ENCODE measurements around the gene THSD7B. TPM values are rescaled to one million over a fixed set of nuclear protein-coding genes. Genes with fewer than 3 reads are reported as not detected.

THSD7B gene
- total and polyA plus RNA-seq, 2 of the 13 experiments (the other 11 are each of a cell fraction or from before 2014, with no cell fraction given), result 0.02 TPM; not detected in 1

GRCh38 chr2:137117385-137117784, 352.0 kb downstream of the THSD7B start:
- ChIA-PET CTCF (ENCODE audit: low intra/inter-chr PET ratio, low total read pairs) (no interaction called here), POLR2A (no interaction called here)
- ATAC-seq (peak; percentile 80), FAIRE-seq (no peak), DNase-seq (ENCODE audit: low spot score) (peak; percentile 38)
- BruUV-seq (replicated peaks), result no TSS peak
- H3K27ac ChIP-seq (ENCODE audit: extremely low read length, insufficient read depth, low read length), result no peak overlapping the region
- H4K20me1 ChIP-seq (ENCODE audit: insufficient read depth, low read length), result no peaks in the 10 kb centered on the region
- no peak overlapping the region for H2AFZ ChIP-seq (ENCODE audit: low read length)
- H3K79me2 ChIP-seq (ENCODE audit: insufficient read depth, low read length), result no peaks in the 10 kb centered on the region
- intact Hi-C loops (cut with micrococcal nuclease; ENCODE audit: unreplicated experiment) (no loop called here), in situ Hi-C loops (cut with HindIII; ENCODE audit: extremely low pct_ligation_motif_present, low pct_unique_long_range_greater_than_20kb) (no loop called here)
- no peaks in the 10 kb centered on the region for H3K4me1 ChIP-seq (ENCODE audit: insufficient read depth, low read length)
- H3K4me3 ChIP-seq (replicated peaks in 1 of 3; ENCODE audit: insufficient read depth in 1 of 3, low read depth in 2 of 3, low read length in 3 of 3), result no peak overlapping the region
- no peaks in the 10 kb centered on the region for H3K36me3 ChIP-seq (replicated peaks in 1 of 2; ENCODE audit: control insufficient read depth in 1 of 2, insufficient read depth in 2 of 2, low read length in 2 of 2)
- no peaks in the 10 kb centered on the region for H3K27me3 ChIP-seq (ENCODE audit: control insufficient read depth in 1 of 2, insufficient read depth in 2 of 2, low read length in 2 of 2)
- H3K9me3 ChIP-seq (ENCODE audit: low read length), result no peaks in the 10 kb centered on the region
- H3K9ac ChIP-seq (ENCODE audit: insufficient read depth, low read depth, low read length), result no peak overlapping the region
- H3K4me2 ChIP-seq (ENCODE audit: low read depth, low read length), result no peak overlapping the region
- TF ChIP-seq ZXDC (CRISPR knock-in tag; IDR thresholded peaks at IDR 0.05), result no peak
- TF ChIP-seq CEBPG (CRISPR knock-in tag; IDR thresholded peaks at IDR 0.05), result peak; percentile 73
- TF ChIP-seq ZNF670 (CRISPR knock-in tag; IDR thresholded peaks at IDR 0.05; ENCODE audit: borderline replicate concordance), result no peak
- TF ChIP-seq GATA4 (IDR thresholded peaks at IDR 0.05; ENCODE audit: borderline replicate concordance, low read depth), result no peak
- TF ChIP-seq ATF3 (CRISPR knock-in tag; IDR thresholded peaks at IDR 0.05), result 0 out of 2 replicates have a peak, but pooled peaks have one; percentile 32
- TF ChIP-seq SOX13 (IDR thresholded peaks at IDR 0.05), result no peak
- peak in 1 of 2 experiments; percentile 37; a peak in 1 of 4 replicates for TF ChIP-seq SOX13 (CRISPR knock-in tag; conservative IDR thresholded peaks at IDR 0.05 in 1 of 2, IDR thresholded peaks at IDR 0.05 in 1 of 2)
- peak; percentile 65; the same call in 1 of the 2 replicates for TF ChIP-seq FOXA1 (IDR thresholded peaks at IDR 0.05)
- peak; percentile 58 for TF ChIP-seq FOXA1 (CRISPR knock-in tag; IDR thresholded peaks at IDR 0.05)
- TF ChIP-seq TEAD3 (CRISPR knock-in tag; optimal IDR thresholded peaks at IDR 0.05; ENCODE audit: borderline replicate concordance), result peak; percentile 64
- TF ChIP-seq SMARCE1 (IDR thresholded peaks at IDR 0.05; ENCODE audit: borderline replicate concordance), result 0 out of 2 replicates have a peak, but pooled peaks have one; percentile 44
- no peak for TF ChIP-seq CHD2 (IDR thresholded peaks at IDR 0.05; ENCODE audit: low read depth, low read length)
- TF ChIP-seq ZNF75D (CRISPR knock-in tag; IDR thresholded peaks at IDR 0.05; ENCODE audit: borderline replicate concordance), result no peak
- TF ChIP-seq CEBPB (IDR thresholded peaks at IDR 0.05; ENCODE audit: borderline replicate concordance, low read depth, low read length), result peak; percentile 75
- peak; percentile 64; the same call in 1 of the 2 replicates for TF ChIP-seq JUND (CRISPR knock-in tag; IDR thresholded peaks at IDR 0.05)
- TF ChIP-seq FOSL1 (CRISPR knock-in tag; IDR thresholded peaks at IDR 0.05; ENCODE audit: borderline replicate concordance), result peak; percentile 80
- TF ChIP-seq HMG20A (CRISPR knock-in tag; IDR thresholded peaks at IDR 0.05; ENCODE audit: borderline replicate concordance), result peak; percentile 19; the same call in 1 of the 2 replicates
- TF ChIP-seq SOX5 (CRISPR knock-in tag; IDR thresholded peaks at IDR 0.05; ENCODE audit: borderline replicate concordance), result 0 out of 2 replicates have a peak, but pooled peaks have one; percentile 23
- peak; percentile 80 for TF ChIP-seq FOXA3 (CRISPR knock-in tag; IDR thresholded peaks at IDR 0.05)
- TF ChIP-seq ARID3A (IDR thresholded peaks at IDR 0.05; ENCODE audit: low read depth, low read length), result 0 out of 2 replicates have a peak, but pooled peaks have one; percentile 44
- TF ChIP-seq FOSL2 (CRISPR knock-in tag; IDR thresholded peaks at IDR 0.05), result peak; percentile 79
- TF ChIP-seq, protein P1, sequence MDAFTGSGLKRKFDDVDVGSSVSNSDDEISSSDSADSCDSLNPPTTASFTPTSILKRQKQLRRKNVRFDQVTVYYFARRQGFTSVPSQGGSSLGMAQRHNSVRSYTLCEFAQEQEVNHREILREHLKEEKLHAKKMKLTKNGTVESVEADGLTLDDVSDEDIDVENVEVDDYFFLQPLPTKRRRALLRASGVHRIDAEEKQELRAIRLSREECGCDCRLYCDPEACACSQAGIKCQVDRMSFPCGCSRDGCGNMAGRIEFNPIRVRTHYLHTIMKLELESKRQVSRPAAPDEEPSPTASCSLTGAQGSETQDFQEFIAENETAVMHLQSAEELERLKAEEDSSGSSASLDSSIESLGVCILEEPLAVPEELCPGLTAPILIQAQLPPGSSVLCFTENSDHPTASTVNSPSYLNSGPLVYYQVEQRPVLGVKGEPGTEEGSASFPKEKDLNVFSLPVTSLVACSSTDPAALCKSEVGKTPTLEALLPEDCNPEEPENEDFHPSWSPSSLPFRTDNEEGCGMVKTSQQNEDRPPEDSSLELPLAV (CRISPR knock-in tag; conservative IDR thresholded peaks at IDR 0.05; ENCODE audit: low read depth), result no peak

Data from HepG2 (cell line).